Suprapubic skin (tissue), 4 donors: ENCODE results near the gene TRIM66.

ENCODE experiments used
- CTCF ChIP-seq, 2 donors: fragments of 200-600 bp in 1 of 2; fragments of 450-650 bp in 1 of 2; sonication (generic) in 1 of 2; IDR thresholded peaks; one replicate each; pipeline ENCODE4 v1.5.1; 2016 to 2019; ENCODE audit warnings: antibody characterized with exemption in 2 of 2, mild to moderate bottlenecking in 1 of 2, moderate library complexity in 1 of 2
- POLR2A ChIP-seq, 2 donors: fragments of 450-650 bp; IDR thresholded peaks; one replicate each; pipeline ENCODE4 v1.6.1; 2017; ENCODE audit warnings: antibody characterized with exemption in 2 of 2, mild to moderate bottlenecking in 2 of 2, moderate library complexity in 2 of 2
- POLR2AphosphoS5 ChIP-seq, 3 donors: sonication (generic); formaldehyde crosslinking; IDR thresholded peaks; one replicate each; pipeline ENCODE4 v1.6.1; 2017; ENCODE audit warnings: antibody characterized with exemption in 3 of 3

- TF ChIP-seq CTCF (IDR thresholded peaks at IDR 0.05) (no peak), POLR2A (IDR thresholded peaks at IDR 0.05) (no peak), POLR2AphosphoS5 (IDR thresholded peaks at IDR 0.05) (no peak)
These were observed 7.6 kb downstream of the TRIM66 start for GRCh38 chr11:8674859-8675258.
